GM19468 (cell line): ENCODE measurements around the gene PPP3CA.
"Not testable (repeated sequence)": the region's sequence is repeated elsewhere in the genome, so short reads cannot be mapped to it uniquely, and the experiment has no call there.

Experiments used
- ATAC-seq: cut with Tn5 transposase; IDR thresholded peaks from one replicate; pipeline ENCODE4 v1.9.1; 2021; ENCODE audit warnings: mild to moderate bottlenecking, moderate library complexity, moderate number of reproducible peaks; ENCODE audit not compliant: unreplicated experiment; ENCODE audit errors: extremely low read depth

The PPP3CA gene

GRCh38 chr4:101264512-101264911, 82.8 kb downstream of the PPP3CA start:
- ATAC-seq: no peak

DNA sequence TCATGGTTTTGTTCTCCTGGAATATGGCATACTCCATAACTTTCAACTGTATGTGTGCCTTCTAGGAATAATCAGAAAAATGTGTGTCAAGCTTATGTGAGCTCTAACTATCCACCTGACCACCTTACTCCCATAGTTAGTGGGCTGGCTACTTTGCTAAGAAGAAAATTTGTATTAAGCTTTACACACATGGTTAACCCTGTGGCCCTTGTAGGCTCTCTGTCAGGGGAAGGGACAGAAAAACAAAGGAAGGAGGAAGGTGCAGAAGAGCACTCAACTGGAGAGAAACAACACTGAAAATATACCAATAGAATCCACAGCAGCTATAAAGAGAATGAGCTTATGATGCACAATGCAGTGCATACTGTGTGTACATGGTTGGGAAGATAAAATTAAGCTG, 84.6 kb downstream of the PPP3CA start:
- ATAC-seq: no peak

GRCh38 chr4:101259876-101260275, 87.5 kb downstream of the PPP3CA start:
- ATAC-seq: peak; percentile 88

- no peak for ATAC-seq
These were observed 88.4 kb downstream of the PPP3CA start for GRCh38 chr4:101258883-101259282.

- no peak for ATAC-seq
These were observed 91.1 kb downstream of the PPP3CA start for GRCh38 chr4:101256222-101256621.

GRCh38 chr4:101254776-101255175, 92.5 kb downstream of the PPP3CA start:
- no peak for ATAC-seq

DNA sequence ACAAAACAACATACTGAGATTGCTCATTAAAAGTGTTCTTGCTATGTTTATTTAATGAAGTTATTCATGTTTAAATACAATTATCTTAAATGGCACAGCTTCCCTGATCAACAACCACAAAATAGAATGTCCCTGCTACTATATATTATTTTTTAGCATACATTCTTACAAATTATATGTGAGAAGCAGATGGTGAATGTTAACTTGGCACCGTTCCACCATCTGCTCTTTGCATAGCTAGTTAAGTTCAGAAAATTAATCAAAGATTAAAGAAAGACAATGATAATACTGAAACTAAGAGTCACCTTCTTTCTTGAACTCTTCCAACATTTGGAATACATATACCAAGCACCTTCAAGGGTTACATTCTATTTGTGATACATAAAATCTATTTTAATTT, 94.2 kb downstream of the PPP3CA start:
- ATAC-seq: no peak

DNA sequence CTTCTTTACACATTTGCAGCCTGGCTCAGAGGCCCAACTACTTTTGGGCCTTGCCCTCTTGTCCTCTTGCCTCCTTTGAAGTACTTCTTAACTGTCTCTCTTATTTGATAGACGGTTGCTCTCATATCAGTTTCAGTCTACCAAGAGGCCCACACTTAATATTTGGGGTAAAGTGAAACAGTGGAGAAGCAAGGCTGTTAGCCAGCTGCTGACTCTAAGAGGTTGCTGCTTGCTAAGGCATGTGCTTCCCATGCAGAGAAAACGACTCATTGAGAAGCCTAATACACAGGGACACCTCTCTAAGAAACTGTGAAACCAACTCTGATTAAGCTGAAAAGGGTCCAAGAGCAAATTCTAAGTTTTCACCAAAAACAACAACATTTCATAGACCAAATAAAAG, 94.6 kb downstream of the PPP3CA start:
- ATAC-seq: no peak

GRCh38 chr4:101251261-101251660, 96.1 kb downstream of the PPP3CA start:
- ATAC-seq: no peak

DNA sequence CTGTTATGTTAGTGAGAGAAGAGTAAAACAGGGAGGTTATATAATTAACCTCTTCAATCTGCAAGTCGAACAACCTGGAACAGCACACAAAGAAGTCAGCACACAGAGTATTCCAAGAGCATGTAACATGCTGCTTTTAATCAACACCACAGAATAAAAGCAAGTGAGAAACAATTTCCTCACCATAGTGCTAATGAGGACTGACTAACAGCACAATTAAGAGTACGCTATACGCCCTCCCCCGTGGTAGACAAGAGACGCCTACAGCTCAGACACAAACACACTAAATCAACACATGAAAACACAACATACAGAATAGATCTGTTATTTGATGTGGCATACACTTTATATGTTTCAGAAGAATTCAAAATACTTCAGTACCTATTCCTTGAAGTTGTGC, 103.0 kb downstream of the PPP3CA start:
- no peak for ATAC-seq

- no peak for ATAC-seq
These were observed 104.9 kb downstream of the PPP3CA start for GRCh38 chr4:101242441-101242840.

GRCh38 chr4:101240099-101240498, 107.2 kb downstream of the PPP3CA start:
- no peak for ATAC-seq

DNA sequence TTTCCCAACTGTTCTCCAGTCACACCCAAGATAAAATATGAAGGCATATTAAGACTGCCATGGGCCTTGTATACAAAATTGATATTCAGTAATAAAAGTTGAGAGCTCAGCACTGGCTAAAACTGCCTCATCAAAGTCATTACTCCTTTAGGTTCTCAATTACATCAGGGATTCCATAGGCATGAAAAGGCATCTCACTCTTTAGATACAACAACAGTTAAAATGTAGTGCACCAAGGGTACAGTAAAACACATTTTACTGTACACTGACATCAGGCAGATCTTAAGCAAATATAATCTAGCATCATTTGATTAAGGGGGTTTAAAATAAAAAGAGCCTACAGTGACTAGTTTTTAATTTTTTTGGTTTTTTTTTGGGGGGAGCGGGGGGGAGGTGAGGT, 107.7 kb downstream of the PPP3CA start:
- no peak for ATAC-seq

- ATAC-seq: no peak
These were observed 108.6 kb downstream of the PPP3CA start for GRCh38 chr4:101238706-101239105.

- no peak for ATAC-seq
These were observed 109.6 kb downstream of the PPP3CA start for GRCh38 chr4:101237773-101238172.

GRCh38 chr4:101236097-101236496, 111.2 kb downstream of the PPP3CA start:
- ATAC-seq: no peak

DNA sequence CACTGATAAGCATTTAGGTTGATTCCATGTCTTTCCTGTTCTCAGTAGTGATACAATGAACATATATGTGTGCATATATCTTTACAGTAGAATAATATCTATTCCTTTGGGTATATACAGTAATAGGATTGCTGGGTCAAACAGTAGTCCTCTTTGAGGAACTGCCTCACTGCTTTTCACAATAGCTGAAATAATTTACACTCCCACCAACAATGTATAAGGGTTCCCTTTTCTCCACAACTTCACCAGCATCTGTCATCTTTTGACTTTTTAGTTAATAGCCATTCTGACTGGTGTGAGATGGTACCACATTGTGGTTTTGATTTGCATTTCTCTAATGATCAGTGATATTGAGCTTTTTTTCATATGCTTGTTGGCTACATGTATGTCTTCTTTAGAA, 113.2 kb downstream of the PPP3CA start:
- ATAC-seq: not testable (repeated sequence)

DNA sequence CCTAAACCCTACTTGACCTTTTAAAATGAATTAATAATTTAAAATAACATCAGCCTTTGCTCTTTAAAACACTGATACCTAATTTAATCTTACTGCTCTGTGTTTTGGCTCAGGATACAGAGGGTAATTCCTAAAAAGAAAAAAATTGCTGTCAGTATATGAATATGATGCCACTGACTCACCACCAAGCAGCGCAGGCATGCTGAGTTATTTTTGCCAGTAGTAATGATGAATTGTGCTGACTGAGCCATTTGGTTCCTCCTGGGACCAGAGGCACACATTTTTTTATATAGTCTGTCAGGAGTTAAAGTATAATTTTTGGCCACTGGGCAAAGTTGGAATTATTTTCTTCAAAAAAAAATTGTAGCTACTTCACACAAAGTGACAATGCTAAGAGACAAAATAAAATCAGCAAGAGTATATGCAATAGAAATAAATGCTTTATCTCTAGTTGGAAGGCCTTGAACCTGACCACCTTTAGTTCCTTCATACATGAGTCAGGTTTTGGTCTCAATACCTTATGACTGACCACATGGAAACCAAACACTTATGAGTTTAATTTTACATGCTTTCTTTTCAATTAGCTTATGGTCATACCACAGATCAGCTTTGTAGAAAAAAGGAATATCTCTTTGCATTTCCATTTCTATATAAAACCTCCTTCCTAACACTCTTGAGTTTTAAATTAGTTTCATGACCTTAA, 115.1 kb downstream of the PPP3CA start:
- no peak for ATAC-seq

DNA sequence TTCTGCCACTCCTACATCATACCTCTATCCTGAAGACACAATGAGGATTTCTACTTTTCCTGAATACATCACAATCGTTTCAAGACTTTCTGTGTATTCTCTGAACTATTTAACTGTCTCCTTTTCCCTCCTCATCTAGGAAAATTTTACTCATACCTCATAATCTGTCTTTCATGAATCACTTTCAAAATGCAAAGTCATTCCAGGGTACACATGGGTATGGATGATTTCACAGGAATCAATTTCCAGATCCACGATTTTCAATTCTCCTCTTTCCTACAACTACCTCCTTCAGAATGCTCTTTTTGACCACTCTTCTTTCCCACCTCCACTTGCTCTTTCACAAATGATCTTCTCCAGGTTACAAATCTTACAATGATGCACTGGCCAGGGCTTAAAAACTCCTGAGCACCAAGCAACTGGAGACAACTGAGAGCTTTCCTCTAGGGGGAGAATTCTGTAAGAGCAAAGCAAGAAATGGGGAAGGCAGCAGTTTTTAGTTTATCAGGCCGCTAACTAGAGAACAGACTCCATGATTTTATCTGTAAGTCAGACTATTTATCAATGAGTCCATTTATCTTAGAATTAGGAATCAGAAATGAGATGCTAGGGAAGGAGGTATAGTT, 116.4 kb downstream of the PPP3CA start:
- ATAC-seq: no peak

GRCh38 chr4:101229116-101229515, 118.2 kb downstream of the PPP3CA start:
- no peak for ATAC-seq

DNA sequence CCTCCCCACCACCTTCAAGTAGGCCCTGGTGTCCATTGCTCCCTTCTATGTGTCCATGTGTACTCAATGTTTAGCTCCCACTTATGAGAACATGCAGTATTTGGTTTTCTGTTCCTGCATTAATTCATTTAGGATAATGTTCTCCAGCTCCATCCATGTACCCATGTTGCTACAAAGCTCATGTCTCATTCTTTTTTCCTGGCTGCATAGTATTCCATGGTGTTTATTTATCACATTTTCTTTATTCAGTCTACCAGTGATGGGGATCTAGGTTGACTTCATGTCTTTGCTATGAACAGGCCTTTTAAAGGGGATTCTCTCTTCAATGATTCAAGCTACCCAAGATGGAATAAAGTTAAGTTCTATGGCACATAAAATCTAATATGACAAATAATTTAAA, 119.6 kb downstream of the PPP3CA start:
- ATAC-seq: no peak
